GM23248 (cell line): ENCODE measurements around the gene SPSB4.

ENCODE experiments used
- EZH2 ChIP-seq: fragments of 200-600 bp; sonication (generic); IDR thresholded peaks from 2 replicates; pipeline ENCODE4 v1.6.1; 2018; ENCODE audit warnings: antibody characterized with exemption, mild to moderate bottlenecking; ENCODE audit not compliant: insufficient read depth, poor library complexity, severe bottlenecking
- EZH2phosphoT487 ChIP-seq: fragments of 200-600 bp; sonication (generic); IDR thresholded peaks from 2 replicates; pipeline ENCODE4 v1.6.1; 2018; ENCODE audit warnings: antibody characterized with exemption, moderate library complexity, mild to moderate bottlenecking, low read depth; ENCODE audit not compliant: insufficient read depth

DNA sequence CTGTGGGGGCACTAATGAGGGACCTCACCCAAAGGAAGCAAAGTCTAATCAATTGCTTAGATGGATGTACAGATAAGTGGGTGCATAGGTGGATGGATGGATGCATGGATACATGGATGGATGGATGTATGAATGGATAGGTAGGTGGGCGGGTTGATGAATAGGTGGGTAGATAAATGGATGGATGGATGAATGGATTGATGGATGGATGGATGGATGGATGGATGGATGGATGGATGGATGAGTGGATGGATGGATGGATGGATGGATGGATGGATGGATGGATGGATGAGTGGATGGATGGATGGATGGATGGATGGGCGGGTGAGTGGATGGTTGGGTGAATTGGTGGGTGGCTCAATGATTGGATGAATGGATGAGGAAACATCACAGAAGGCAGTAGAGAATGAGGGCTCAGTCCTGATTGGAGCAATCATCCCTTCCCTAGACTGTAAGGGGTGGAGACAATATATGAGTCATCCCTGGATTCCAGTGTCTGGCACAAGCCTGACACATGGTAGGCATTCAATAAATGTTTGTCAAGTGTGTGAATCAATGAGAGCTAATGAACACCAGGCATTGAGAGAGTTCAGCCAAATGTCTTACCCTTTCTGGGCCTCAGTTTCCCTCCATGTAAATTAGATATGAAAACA is 140.1 kb downstream of the SPSB4 start:
- TF ChIP-seq EZH2phosphoT487 (no peak), EZH2 (no peak)
